ENCODE data around the gene CDK19. TPM values are rescaled to one million over a fixed set of nuclear protein-coding genes. Genes with fewer than 3 reads are reported as not detected.

The CDK19 gene
- total and polyA plus RNA-seq, 2 experiments from 2014 or later = 3.3 to 11.2 TPM

DNA sequence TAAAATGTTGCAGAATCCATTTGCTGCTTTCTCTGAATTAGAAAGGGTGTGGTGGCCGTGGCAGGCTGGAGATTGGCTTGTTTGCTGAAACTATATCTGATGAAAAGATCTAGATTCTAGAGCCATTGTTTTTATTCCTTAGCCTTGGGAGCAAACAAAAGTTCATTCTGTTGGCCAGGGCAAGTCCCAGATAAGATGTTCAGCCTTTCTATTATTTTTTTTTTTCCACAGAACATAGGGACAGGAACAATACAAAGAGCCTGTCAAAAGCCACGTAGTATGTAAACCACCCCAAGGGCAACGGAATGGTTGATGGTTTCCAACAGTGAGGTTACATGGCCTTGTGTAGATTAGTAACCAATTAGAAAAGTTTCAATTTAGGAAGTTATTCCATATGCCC, 218.9 kb downstream of the CDK19 start:
- in situ Hi-C loops (cut with MboI) = no loop called here
- WGBS, 2 experiments (ENCODE audit: low coverage in 1 of 2, low lambda C conversion rate in 2 of 2, missing lambda C conversion rate in 2 of 2) = 81 to 88% methylated on average over 3 of the region's 3 CpGs

DNA sequence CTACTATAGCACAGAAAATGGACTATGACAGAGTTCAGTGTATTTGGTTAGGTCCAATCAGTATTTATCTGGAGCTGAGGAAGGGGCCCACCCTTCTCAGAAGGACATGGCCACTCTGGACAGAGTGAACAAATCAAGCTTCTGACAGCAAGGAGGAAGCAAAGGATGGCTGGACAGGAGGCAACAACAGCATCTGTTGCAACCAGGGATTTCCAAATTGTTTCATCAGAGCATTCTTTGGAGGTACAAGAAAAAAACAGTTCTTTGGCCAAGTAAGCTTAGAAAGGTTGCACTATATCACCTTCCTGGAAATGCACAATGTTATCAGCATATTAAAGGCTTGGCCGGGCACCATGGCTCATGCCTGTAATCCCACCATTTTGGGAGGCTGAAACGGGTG, 220.2 kb downstream of the CDK19 start:
- Histone ChIP-seq H3K79me2 (ENCODE audit: insufficient read depth) (no peaks in the 10 kb centered on the region), H3K9me2 (ENCODE audit: insufficient read depth) (no peaks in the 10 kb centered on the region), H3K4me2 (ENCODE audit: unreplicated experiment) (no peak overlapping the region), H3K36me3 (ENCODE audit: low read depth) (no peaks in the 10 kb centered on the region), H3K4me3 (no peak overlapping the region), H3K9ac (no peak overlapping the region), H4K20me1 (ENCODE audit: insufficient read depth) (no peaks in the 10 kb centered on the region), H3K27me3 (replicated peaks; ENCODE audit: insufficient read depth) (no peaks in the 10 kb centered on the region), H3K27ac (no peak overlapping the region), H3K4me1 (ENCODE audit: insufficient read depth) (no peaks in the 10 kb centered on the region), H3F3A (ENCODE audit: insufficient read depth) (no peaks in the 10 kb centered on the region), H2AFZ (no peak overlapping the region), H3K9me3 (ENCODE audit: low read depth) (no peaks in the 10 kb centered on the region)
- DNase-seq = no peak
- in situ Hi-C loops (cut with MboI) = no loop called here
- 87 to 92% methylated on average over 2 of the region's 2 CpGs for WGBS, 2 experiments (ENCODE audit: low coverage in 1 of 2, low lambda C conversion rate in 2 of 2, missing lambda C conversion rate in 2 of 2)
- no peak for TF ChIP-seq EZH2phosphoT487 (IDR thresholded peaks at IDR 0.05; ENCODE audit: insufficient read depth, low read depth)
- TF ChIP-seq EZH2 (IDR thresholded peaks at IDR 0.05; ENCODE audit: insufficient read depth, poor library complexity, severe bottlenecking) = no peak

More for the DNA sequence above, 218.9 kb downstream of the CDK19 start:
- Histone ChIP-seq H3K36me3 (ENCODE audit: low read depth) (no peaks in the 10 kb centered on the region), H3K4me1 (ENCODE audit: insufficient read depth) (no peaks in the 10 kb centered on the region), H4K20me1 (ENCODE audit: insufficient read depth) (no peaks in the 10 kb centered on the region), H3K27ac (no peak overlapping the region), H3K9me3 (ENCODE audit: low read depth) (no peaks in the 10 kb centered on the region), H3K4me3 (no peak overlapping the region), H3K79me2 (ENCODE audit: insufficient read depth) (no peaks in the 10 kb centered on the region), H2AFZ (no peak overlapping the region), H3K27me3 (replicated peaks; ENCODE audit: insufficient read depth) (no peaks in the 10 kb centered on the region), H3K9me2 (ENCODE audit: insufficient read depth) (no peaks in the 10 kb centered on the region), H3K4me2 (ENCODE audit: unreplicated experiment) (no peak overlapping the region), H3F3A (ENCODE audit: insufficient read depth) (no peaks in the 10 kb centered on the region), H3K9ac (no peak overlapping the region)
- no peak for DNase-seq
- no peak for TF ChIP-seq EZH2phosphoT487 (IDR thresholded peaks at IDR 0.05; ENCODE audit: insufficient read depth, low read depth)
- no peak for TF ChIP-seq EZH2 (IDR thresholded peaks at IDR 0.05; ENCODE audit: insufficient read depth, poor library complexity, severe bottlenecking)

DNA sequence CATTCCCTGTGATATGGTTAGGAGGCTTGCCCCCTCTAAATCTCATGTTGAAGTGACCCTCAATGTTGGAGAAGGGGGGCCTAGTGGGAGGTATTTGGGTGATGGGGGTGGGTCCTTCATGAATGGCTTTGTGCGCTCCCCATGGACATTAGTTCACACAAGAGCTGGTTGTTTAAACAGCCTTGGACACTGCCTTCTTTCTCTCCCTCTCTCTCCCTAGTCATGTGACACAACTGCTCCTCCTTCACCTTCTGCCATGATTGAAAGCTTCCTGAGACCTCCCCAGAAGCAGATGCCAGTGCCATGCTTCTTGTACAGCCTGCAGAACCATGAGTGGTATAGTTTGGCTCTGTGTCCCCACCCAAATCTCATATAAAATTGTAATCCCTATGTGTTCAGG, 221.6 kb downstream of the CDK19 start:
- DNase-seq = no peak
- H3K9me3 ChIP-seq (ENCODE audit: low read depth) = no peaks in the 10 kb centered on the region
- H3K79me2 ChIP-seq (ENCODE audit: insufficient read depth) = no peaks in the 10 kb centered on the region
- H3K27me3 ChIP-seq (replicated peaks; ENCODE audit: insufficient read depth) = no peaks in the 10 kb centered on the region
- TF ChIP-seq EZH2phosphoT487 (IDR thresholded peaks at IDR 0.05; ENCODE audit: insufficient read depth, low read depth) (no peak), EZH2 (IDR thresholded peaks at IDR 0.05; ENCODE audit: insufficient read depth, poor library complexity, severe bottlenecking) (no peak)
- in situ Hi-C loops (cut with MboI) = no loop called here
- 93 to 100% methylated on average over 1 of the region's 1 CpG for WGBS, 2 experiments (ENCODE audit: low coverage in 1 of 2, low lambda C conversion rate in 2 of 2, missing lambda C conversion rate in 2 of 2)
- H3K4me3 ChIP-seq = no peak overlapping the region
- H3K36me3 ChIP-seq (ENCODE audit: low read depth) = no peaks in the 10 kb centered on the region
- no peak overlapping the region for H3K4me2 ChIP-seq (ENCODE audit: unreplicated experiment)
- no peaks in the 10 kb centered on the region for H3F3A ChIP-seq (ENCODE audit: insufficient read depth)
- no peaks in the 10 kb centered on the region for H3K4me1 ChIP-seq (ENCODE audit: insufficient read depth)
- H4K20me1 ChIP-seq (ENCODE audit: insufficient read depth) = no peaks in the 10 kb centered on the region
- H3K9me2 ChIP-seq (ENCODE audit: insufficient read depth) = no peaks in the 10 kb centered on the region
- H3K27ac ChIP-seq = no peak overlapping the region
- H2AFZ ChIP-seq = no peak overlapping the region
- no peak overlapping the region for H3K9ac ChIP-seq

DNA sequence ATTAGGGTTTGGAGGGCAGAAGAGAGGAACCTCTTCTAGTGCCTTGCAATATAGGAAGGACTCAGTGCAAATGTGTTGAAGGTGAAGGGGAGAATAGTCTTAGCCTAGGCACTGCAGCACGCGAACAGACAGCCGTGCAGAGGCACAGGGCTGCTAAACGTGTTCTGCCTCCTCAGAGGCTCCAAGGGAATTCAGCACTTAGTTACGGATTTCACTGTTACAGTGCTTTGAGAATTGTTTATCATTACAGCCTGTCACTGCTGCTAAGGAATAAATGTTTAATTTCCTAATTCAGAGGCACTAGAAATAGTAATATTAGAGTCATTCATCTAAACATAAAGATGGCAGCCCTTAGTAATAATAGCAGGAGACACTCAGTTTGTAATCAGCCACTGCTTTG, 222.5 kb downstream of the CDK19 start:
- Histone ChIP-seq H4K20me1 (ENCODE audit: insufficient read depth) (no peaks in the 10 kb centered on the region), H3K36me3 (ENCODE audit: low read depth) (no peaks in the 10 kb centered on the region), H3K9me2 (ENCODE audit: insufficient read depth) (no peaks in the 10 kb centered on the region), H2AFZ (no peak overlapping the region), H3F3A (ENCODE audit: insufficient read depth) (no peaks in the 10 kb centered on the region), H3K27me3 (replicated peaks; ENCODE audit: insufficient read depth) (no peaks in the 10 kb centered on the region), H3K9me3 (ENCODE audit: low read depth) (no peaks in the 10 kb centered on the region), H3K4me1 (ENCODE audit: insufficient read depth) (no peaks in the 10 kb centered on the region), H3K27ac (no peak overlapping the region), H3K4me2 (ENCODE audit: unreplicated experiment) (no peak overlapping the region), H3K79me2 (ENCODE audit: insufficient read depth) (no peaks in the 10 kb centered on the region), H3K4me3 (no peak overlapping the region), H3K9ac (no peak overlapping the region)
- no peak for DNase-seq
- 79 to 84% methylated on average over 5 of the region's 5 CpGs for WGBS, 2 experiments (ENCODE audit: low coverage in 1 of 2, low lambda C conversion rate in 2 of 2, missing lambda C conversion rate in 2 of 2)
- in situ Hi-C loops (cut with MboI) = no loop called here
- TF ChIP-seq EZH2phosphoT487 (IDR thresholded peaks at IDR 0.05; ENCODE audit: insufficient read depth, low read depth) = no peak
- no peak for TF ChIP-seq EZH2 (IDR thresholded peaks at IDR 0.05; ENCODE audit: insufficient read depth, poor library complexity, severe bottlenecking)

DNA sequence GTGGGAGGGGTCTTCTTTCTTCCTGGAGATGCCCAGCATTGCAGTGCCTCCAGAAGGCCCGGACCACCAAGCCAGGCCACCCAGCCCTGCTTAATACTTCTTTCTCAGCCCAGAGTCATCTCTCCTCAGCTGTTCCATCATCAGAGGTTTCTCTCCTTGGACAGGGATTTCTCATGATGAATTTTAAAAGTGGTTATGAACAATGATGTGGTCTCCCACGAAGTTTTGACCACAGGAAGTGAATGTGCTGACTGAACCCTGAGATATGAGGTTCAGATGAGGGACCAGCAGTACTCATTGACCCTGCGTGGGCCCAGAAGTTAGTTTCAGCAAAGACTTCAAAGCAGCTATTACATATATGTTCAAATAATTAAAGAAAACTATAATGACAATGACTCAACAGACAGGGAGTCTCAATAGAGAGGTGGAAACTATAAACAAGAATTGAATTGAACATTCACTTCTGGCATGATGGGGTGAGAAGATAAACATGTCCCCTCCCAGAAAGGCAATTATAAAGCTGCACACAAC, 224.4 kb downstream of the CDK19 start:
- no peak overlapping the region for H2AFZ ChIP-seq
- TF ChIP-seq EZH2phosphoT487 (IDR thresholded peaks at IDR 0.05; ENCODE audit: insufficient read depth, low read depth) (no peak), EZH2 (IDR thresholded peaks at IDR 0.05; ENCODE audit: insufficient read depth, poor library complexity, severe bottlenecking) (no peak)
- no peaks in the 10 kb centered on the region for H3K36me3 ChIP-seq (ENCODE audit: low read depth)
- no peaks in the 10 kb centered on the region for H3K9me3 ChIP-seq (ENCODE audit: low read depth)
- WGBS, 2 experiments (ENCODE audit: low coverage in 1 of 2, low lambda C conversion rate in 2 of 2, missing lambda C conversion rate in 2 of 2) = 37 to 43% methylated on average over 3 of the region's 3 CpGs
- no peaks in the 10 kb centered on the region for H4K20me1 ChIP-seq (ENCODE audit: insufficient read depth)
- H3K4me1 ChIP-seq (ENCODE audit: insufficient read depth) = no peaks in the 10 kb centered on the region
- peak; percentile 41 for DNase-seq
- H3K27me3 ChIP-seq (replicated peaks; ENCODE audit: insufficient read depth) = no peaks in the 10 kb centered on the region
- no peak overlapping the region for H3K9ac ChIP-seq
- no peaks in the 10 kb centered on the region for H3K79me2 ChIP-seq (ENCODE audit: insufficient read depth)
- H3K4me2 ChIP-seq (ENCODE audit: unreplicated experiment) = no peak overlapping the region
- no peak overlapping the region for H3K27ac ChIP-seq
- in situ Hi-C loops (cut with MboI) = no loop called here
- no peak overlapping the region for H3K4me3 ChIP-seq
- H3F3A ChIP-seq (ENCODE audit: insufficient read depth) = no peaks in the 10 kb centered on the region
- H3K9me2 ChIP-seq (ENCODE audit: insufficient read depth) = no peaks in the 10 kb centered on the region

All from GM23248 (cell line).